Suppressor macrophage treated with lipopolysaccharide for 1 hour (primary cell): ENCODE measurements around the gene HSD3B2.

Source experiments
- DNase-seq, 3 donors: peaks; one replicate each; pipeline ENCODE4 v3.0.0-alpha.2; 2020 to 2022

HSD3B2 gene

GRCh38 chr1:119404736-119405135, 10.2 kb upstream of the HSD3B2 start:
- DNase-seq: no peak

DNA sequence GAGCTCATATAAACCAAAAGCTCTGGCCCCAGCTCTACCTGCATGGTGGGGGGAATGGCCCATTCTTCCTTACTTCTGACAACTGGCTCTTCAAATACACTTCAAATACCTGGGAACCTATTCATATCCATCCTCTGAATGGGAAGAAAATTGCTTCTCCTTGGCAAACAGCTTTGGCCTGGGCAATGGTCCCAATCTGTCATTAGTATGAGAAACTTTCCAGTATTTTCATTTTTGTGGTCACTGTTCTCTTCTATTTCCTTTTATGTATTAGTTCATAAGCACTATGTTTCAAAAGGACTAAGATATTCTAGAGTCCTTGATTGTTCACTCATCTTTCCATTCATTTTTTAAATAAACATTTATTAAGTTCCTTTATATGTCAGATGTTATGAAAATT, 5.2 kb upstream of the HSD3B2 start:
- no peak for DNase-seq

GRCh38 chr1:119410961-119411360, 4.0 kb upstream of the HSD3B2 start:
- no peak for DNase-seq

- no peak for DNase-seq
Observed at GRCh38 chr1:119416006-119416640, 1.2 kb downstream of the HSD3B2 start.

DNA sequence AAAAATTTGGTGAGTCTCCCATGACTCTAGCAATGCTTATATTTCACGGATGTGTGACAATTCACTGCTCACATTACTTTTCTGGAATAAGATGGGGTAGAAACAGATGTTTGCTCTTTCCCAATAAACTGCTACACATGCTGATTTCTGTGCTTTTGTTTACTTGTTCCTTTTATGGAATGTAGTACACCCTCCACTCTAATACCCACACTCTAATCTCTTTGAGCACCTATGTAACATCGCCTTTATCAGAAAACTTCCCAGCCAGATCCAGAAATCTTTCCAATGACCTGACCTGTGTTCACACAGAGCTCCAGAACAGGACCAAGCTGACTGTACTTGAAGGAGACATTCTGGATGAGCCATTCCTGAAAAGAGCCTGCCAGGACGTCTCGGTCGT, 4.2 kb downstream of the HSD3B2 start:
- DNase-seq: no peak

- DNase-seq: no peak
Observed at GRCh38 chr1:119420638-119421037, 5.7 kb downstream of the HSD3B2 start.

GRCh38 chr1:119422631-119423030, 7.7 kb downstream of the HSD3B2 start:
- no peak for DNase-seq

- no peak for DNase-seq
Observed at GRCh38 chr1:119428991-119429390, 14.0 kb downstream of the HSD3B2 start.

DNA sequence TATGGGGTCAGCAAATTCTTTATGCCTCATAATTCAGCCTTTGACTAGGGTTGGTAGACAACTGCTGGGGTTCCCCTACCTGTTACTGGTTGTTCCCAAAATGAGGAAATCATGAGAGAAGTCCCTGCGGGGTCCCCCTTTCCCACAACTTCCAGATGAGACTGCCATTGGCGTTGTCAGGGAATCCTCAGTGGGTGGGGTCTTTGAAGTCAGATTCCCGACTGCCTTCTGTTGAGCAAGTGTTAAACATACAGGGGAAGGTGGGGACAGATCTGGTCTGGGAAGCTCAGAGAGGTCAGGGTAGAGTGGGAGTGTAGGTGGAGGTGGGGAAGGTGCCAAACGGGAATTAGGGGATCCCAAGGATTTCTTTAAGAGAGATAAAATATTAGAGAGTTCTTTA, 14.7 kb downstream of the HSD3B2 start:
- no peak for DNase-seq

DNA sequence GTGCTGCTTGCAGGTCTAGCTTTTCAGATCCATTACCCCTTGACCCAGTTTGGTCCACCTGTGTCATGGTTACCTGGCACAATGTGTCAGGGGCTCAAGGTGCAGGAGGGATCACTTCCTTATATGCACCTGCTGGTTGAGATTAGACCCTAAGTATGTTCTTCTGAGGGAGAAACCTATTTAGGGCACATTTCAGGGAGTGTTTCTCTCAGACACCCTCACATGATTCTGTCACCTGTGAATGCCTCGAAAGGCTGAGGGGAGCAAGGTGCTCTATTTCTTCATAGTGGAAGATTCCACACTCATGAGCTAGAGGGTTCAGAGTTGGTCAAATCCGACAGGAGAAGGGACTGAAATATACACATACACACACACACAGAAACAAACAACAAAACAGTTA, 15.5 kb downstream of the HSD3B2 start:
- no peak for DNase-seq

- DNase-seq: no peak
Observed at GRCh38 chr1:119431836-119432235, 16.9 kb downstream of the HSD3B2 start.

DNA sequence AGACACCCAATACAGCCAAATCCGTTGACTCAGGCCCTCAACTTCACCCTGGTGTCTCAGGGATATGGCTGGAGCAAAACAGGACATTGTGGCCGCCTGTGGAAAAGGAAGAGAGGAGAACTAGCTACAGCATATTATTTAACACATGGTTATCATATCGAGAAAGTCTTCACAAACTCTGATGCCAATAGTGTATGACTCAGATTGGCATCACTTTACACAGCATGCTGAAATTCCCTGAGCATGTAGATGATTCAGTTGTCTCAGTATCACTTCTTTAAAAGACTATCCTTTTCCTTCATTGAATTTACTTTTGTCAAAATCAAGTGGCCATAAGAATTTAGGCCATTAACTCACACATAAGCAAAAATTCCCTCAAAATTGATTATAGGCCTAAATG, 20.1 kb downstream of the HSD3B2 start:
- peak in 1 of 3 donors; percentile 0 for DNase-seq

- no peak for DNase-seq
Observed at GRCh38 chr1:119438761-119439160, 23.8 kb downstream of the HSD3B2 start.

DNA sequence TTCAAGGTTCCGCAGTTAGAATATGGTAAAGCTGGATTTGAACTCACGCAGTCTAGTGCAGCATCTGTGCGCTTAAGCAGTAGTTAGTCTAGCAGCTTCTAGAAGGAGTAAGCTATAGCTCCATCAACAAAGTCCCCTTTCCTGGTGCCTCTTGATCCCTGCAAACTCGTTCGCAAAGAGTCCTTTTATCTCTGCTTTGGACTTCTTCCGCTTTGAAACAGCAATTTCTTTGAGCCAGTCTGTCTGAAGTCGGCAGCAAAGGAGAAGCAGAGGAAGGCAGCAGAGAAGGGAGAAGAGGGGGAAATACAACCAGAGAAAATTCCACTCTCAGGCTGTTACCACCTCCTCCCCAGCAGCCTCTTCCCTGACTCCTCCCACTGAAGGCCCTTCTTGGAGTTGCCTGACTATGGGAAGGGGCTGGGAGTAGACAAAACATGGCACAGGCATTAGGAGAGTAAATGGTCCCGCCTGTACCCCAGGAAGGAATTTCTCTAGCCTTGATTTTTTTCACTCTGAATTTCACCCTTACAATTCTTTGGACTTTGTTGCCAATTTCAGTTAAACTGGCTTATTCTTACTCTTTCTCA, 25.9 kb downstream of the HSD3B2 start:
- no peak for DNase-seq

DNA sequence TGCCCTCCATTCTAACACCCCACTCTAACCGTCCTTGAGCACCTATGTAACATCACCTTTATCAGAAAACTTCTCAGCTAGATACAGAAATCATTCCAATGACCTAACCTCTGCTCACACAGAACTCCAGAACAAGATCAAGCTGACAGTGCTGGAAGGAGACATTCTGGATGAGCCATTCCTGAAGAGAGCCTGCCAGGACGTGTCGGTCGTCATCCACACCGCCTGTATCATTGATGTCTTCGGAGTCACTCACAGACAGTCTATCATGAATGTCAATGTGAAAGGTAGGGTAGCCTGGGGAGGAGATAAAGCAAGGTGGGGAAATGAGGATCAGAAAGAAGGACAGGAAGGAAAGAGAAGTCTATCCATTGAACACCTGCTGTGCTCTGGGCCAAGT, 27.8 kb downstream of the HSD3B2 start:
- no peak for DNase-seq

- no peak for DNase-seq
Observed at GRCh38 chr1:119446321-119446720, 31.4 kb downstream of the HSD3B2 start.

- no peak for DNase-seq
Observed at GRCh38 chr1:119447344-119448126, 32.6 kb downstream of the HSD3B2 start.

DNA sequence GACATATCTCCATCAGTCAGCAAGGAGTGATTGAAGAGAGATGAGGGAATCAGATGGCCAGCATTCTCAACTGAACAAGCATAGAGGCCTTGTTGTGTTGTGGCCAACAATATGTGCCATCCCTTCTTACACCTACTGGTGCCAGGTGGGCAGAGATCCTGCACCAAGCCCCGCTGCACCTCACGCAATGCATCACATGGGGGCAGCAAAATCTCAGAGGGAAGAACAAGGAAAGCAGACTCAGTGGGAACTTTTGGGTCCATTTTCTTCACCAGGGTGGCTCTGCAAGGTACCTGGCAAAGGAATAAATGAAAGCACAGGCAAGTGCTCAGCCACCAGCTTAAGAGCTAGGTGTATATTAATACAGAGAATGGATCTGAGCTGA, 33.2 kb downstream of the HSD3B2 start:
- DNase-seq: no peak

DNA sequence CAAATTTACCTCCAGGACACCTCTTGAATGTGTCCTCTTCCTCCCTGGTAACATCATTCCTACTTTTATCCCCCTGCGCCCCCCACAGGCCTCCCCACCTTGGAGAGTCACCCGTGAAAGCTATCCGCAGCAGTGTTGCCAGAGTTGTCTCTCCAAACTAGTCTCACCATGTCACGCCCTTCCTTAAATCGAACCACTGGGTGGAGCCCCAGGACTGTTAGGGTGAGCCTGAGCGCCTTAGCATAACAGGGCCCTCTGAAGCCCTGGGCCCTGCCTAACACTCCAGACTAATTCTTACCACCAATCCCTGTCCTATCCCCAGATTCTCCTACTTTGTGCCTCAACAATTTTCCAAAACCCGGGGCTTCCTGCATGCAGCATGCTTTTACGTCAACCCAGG, 35.0 kb downstream of the HSD3B2 start:
- no peak for DNase-seq

DNA sequence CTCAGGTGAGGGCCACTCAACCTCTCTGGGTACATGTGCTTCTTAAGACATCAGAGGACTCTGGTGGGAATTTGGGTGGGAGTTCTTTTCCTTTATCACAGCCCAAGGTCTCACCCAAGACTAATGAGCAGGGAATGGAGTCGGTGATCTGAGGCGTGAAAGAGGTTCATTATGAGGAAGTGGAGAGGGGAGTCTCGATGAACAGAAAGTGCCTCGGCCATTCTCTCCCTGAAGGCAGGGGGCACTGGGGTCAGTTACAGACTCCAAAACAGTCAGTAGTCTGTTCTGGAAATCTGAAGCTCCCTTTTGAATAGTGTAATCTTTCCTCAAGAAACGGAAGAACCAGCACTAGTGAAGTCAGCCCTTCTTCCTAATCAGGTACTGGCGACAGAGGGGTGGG, 36.2 kb downstream of the HSD3B2 start:
- no peak for DNase-seq

DNA sequence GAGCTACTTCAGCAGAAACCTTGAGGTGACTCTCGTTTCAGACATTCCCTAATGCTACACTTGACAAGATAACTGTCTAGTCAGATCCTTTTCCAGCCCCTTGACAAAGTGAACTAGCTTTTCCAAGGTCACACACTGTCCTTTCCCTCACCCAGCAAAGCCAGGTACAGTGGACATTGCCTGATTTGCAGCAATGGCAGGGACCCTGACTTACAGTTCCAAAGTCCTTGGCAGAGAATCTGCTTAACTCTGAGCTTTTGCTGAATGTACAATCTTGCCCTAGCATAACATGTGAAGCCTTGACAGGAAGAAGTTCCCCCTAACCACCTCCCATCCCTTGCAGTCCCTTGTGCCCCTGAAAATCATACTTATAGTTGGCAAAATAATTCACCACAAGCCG, 37.1 kb downstream of the HSD3B2 start:
- DNase-seq: no peak

- DNase-seq: no peak
Observed at GRCh38 chr1:119453021-119453420, 38.1 kb downstream of the HSD3B2 start.

GRCh38 chr1:119462964-119463363, 48.0 kb downstream of the HSD3B2 start:
- DNase-seq: no peak

DNA sequence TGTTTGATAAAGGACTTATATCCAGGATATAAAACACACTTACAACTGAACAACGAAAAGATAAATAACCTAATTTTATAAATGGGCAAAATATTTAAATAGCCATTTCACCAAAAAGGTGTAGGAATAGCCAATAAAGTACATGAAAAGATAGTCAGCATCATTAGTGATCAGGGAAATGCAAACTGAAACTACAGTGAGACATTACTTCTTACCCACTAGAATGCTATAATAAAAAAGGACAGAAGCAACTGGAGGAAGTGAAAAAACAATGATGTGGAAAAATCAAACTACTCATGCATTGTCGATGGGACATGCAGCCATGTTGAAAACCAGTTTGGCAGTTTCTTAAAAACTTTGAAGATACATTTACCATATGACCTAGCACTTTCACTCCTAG, 48.6 kb downstream of the HSD3B2 start:
- no peak for DNase-seq
